Measurements from ENCODE around the gene DVL2. TPM values are rescaled to one million over a fixed set of nuclear protein-coding genes. Genes with fewer than 3 reads are reported as not detected.
A peak's percentile ranks its signal among the peaks of the same experiment; 100 is the strongest.

The DVL2 gene
- total and polyA plus RNA-seq, 7 donors: 12.0 to 56.2 (median 36.4) TPM

- DNase-seq: peak; percentile 63
- intact Hi-C loops (cut with DNase I): no loop called here
- Histone ChIP-seq H3K36me3 (no peaks in the 10 kb centered on the region), H3K4me3 (no peak within 1 kb of the TSS), H3K27me3 (peaks cover 0 to 39% (median 16%) of the 10 kb centered on the region in 3 donors), H3K27ac (no peak within 1 kb of the TSS), H3K9me3 (no peaks in the 10 kb centered on the region), H3K4me1 (peaks cover 0 to 16% (median 14%) of the 10 kb centered on the region in 4 donors)
- 48 to 66% methylated on average over 20 of the region's 20 CpGs for WGBS, 2 donors
- TF ChIP-seq POLR2A (IDR thresholded peaks at IDR 0.05) (no peak), EP300 (IDR thresholded peaks at IDR 0.05) (no peak), POLR2AphosphoS5 (IDR thresholded peaks at IDR 0.05) (no peak)
- TF ChIP-seq, protein P1, sequence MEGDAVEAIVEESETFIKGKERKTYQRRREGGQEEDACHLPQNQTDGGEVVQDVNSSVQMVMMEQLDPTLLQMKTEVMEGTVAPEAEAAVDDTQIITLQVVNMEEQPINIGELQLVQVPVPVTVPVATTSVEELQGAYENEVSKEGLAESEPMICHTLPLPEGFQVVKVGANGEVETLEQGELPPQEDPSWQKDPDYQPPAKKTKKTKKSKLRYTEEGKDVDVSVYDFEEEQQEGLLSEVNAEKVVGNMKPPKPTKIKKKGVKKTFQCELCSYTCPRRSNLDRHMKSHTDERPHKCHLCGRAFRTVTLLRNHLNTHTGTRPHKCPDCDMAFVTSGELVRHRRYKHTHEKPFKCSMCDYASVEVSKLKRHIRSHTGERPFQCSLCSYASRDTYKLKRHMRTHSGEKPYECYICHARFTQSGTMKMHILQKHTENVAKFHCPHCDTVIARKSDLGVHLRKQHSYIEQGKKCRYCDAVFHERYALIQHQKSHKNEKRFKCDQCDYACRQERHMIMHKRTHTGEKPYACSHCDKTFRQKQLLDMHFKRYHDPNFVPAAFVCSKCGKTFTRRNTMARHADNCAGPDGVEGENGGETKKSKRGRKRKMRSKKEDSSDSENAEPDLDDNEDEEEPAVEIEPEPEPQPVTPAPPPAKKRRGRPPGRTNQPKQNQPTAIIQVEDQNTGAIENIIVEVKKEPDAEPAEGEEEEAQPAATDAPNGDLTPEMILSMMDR (IDR thresholded peaks at IDR 0.05): no peak
These were observed 54.7 kb downstream of the DVL2 start, which contains the start of gene ASGR1 for GRCh38 chr17:7179317-7180254. ASGR1 (minus strand) TSS chr17:7179370; CDS start chr17:7178563, 807 bp downstream.

DNA sequence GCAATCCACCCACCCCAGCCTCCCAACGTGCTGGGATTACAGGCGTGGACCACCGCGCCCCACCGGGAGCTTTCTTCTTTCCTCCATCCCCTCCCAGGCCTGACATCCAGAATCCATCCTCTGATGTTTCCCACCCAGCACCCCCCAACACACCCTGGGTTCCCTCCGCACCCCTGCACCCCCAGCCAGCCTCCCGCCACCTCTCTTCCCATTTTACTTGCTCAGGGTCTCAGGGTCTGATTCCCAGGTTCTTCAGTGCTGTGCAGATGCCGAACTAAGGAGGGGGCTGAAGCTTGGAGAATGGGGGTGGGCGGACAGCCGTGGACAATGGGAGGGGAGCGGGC, 55.4 kb downstream of the DVL2 start:
- intact Hi-C loops (cut with DNase I): no loop called here
- Histone ChIP-seq H3K9me3 (no peaks in the 10 kb centered on the region), H3K4me1 (peaks cover 0 to 17% (median 16%) of the 10 kb centered on the region in 4 donors), H3K27ac (no peak overlapping the region), H3K27me3 (peaks cover 0 to 45% (median 21%) of the 10 kb centered on the region in 3 donors), H3K36me3 (no peaks in the 10 kb centered on the region), H3K4me3 (no peak overlapping the region)
- no peak for TF ChIP-seq POLR2AphosphoS5 (IDR thresholded peaks at IDR 0.05)
- TF ChIP-seq, protein P1 (IDR thresholded peaks at IDR 0.05): no peak
- TF ChIP-seq POLR2A (IDR thresholded peaks at IDR 0.05): no peak
- TF ChIP-seq EP300 (IDR thresholded peaks at IDR 0.05): no peak
- 74 to 83% methylated on average over 11 of the region's 11 CpGs for WGBS, 2 donors
- DNase-seq: peak; percentile 53

- intact Hi-C loops (cut with DNase I): loop anchor here (2.0 kb wide), 1 partner anchor 125 kb away; no protein-coding TSS in a partner anchor
- peak overlapping the region in 3 of 4 donors; percentile 14 to 41 (median 34) for H3K4me3 ChIP-seq
- peaks cover 0 to 50% (median 26%) of the 10 kb centered on the region in 3 donors for H3K27me3 ChIP-seq
- no peaks in the 10 kb centered on the region for H3K36me3 ChIP-seq
- 4 to 6% methylated on average over 18 of the region's 18 CpGs for WGBS, 2 donors
- DNase-seq: peak; percentile 62
- peaks cover 0 to 18% (median 16%) of the 10 kb centered on the region in 4 donors for H3K4me1 ChIP-seq
- no peak overlapping the region for H3K27ac ChIP-seq
- TF ChIP-seq, protein P1 (IDR thresholded peaks at IDR 0.05): no peak
- TF ChIP-seq POLR2AphosphoS5 (IDR thresholded peaks at IDR 0.05) (no peak), POLR2A (IDR thresholded peaks at IDR 0.05) (no peak), EP300 (IDR thresholded peaks at IDR 0.05) (no peak)
- H3K9me3 ChIP-seq: no peaks in the 10 kb centered on the region
These were observed 56.3 kb downstream of the DVL2 start for GRCh38 chr17:7177954-7178477.

- intact Hi-C loops (cut with DNase I): loop anchor here (2.0 kb wide), 1 partner anchor 125 kb away; no protein-coding TSS in a partner anchor
- Histone ChIP-seq H3K27me3 (peaks cover 0 to 50% (median 26%) of the 10 kb centered on the region in 3 donors), H3K4me1 (peaks cover 0 to 18% (median 16%) of the 10 kb centered on the region in 4 donors), H3K9me3 (no peaks in the 10 kb centered on the region), H3K27ac (no peak overlapping the region), H3K36me3 (no peaks in the 10 kb centered on the region), H3K4me3 (peak overlapping the region; percentile 8 to 41 (median 24))
- DNase-seq: peak; percentile 82
- 3 to 4% methylated on average over 31 of the region's 31 CpGs for WGBS, 2 donors
- TF ChIP-seq POLR2AphosphoS5 (IDR thresholded peaks at IDR 0.05): no peak
- TF ChIP-seq, protein P1 (IDR thresholded peaks at IDR 0.05): peak; percentile 63 to 93 (median 68)
These were observed 56.9 kb downstream of the DVL2 start for GRCh38 chr17:7177191-7177953.

Measured in sigmoid colon (tissue), 7 donors.